ENCODE data around the gene THRA. TPM values are rescaled to one million over a fixed set of nuclear protein-coding genes. Genes with fewer than 3 reads are reported as not detected.

The THRA gene
- total RNA-seq, 1 donor from 2014 or later: 13.6 TPM

DNA sequence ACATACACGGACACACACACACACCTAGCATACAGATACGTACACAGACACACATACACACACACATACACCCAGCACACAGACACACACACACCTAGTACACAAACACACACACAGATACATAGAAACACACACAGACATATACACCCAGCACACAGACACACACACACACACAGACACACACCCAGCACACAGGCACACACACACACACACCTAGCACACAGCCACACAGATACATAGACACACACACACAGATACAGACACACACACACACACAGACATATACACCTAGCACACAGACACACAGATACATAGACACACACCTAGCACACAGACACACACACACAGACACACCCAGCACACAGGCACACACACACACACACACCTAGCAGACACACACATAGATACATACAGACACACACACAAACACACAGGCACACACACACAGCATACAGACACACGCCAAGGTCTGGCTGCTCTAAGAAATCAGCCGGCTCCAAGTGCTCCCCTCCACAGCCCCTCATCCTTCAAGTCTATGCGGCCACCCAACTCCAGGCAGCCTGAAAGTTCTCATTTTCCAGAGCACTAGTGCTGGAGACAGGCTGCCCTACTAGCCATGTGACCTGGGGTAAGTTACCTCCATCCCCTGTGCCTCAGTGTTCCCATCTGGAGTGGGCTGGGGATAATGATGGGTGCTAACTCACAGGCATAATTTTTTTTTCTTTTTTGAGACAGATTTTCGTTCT, 24.5 kb downstream of the THRA start:
- no peak for DNase-seq (ENCODE audit: low spot score)
- peak overlapping the region; percentile 8 for H3K4me3 Mint-ChIP-seq (ENCODE audit: unreplicated experiment)
- no peaks in the 10 kb centered on the region for H3K9me3 Mint-ChIP-seq (ENCODE audit: unreplicated experiment)
- H3K36me3 Mint-ChIP-seq (ENCODE audit: low read depth, unreplicated experiment): peaks cover 24% of the 10 kb centered on the region
- H3K27ac Mint-ChIP-seq (ENCODE audit: unreplicated experiment): peak overlapping the region; percentile 39
- peaks cover 16% of the 10 kb centered on the region for H3K27me3 Mint-ChIP-seq (ENCODE audit: unreplicated experiment)
- TF ChIP-seq, protein P1, sequence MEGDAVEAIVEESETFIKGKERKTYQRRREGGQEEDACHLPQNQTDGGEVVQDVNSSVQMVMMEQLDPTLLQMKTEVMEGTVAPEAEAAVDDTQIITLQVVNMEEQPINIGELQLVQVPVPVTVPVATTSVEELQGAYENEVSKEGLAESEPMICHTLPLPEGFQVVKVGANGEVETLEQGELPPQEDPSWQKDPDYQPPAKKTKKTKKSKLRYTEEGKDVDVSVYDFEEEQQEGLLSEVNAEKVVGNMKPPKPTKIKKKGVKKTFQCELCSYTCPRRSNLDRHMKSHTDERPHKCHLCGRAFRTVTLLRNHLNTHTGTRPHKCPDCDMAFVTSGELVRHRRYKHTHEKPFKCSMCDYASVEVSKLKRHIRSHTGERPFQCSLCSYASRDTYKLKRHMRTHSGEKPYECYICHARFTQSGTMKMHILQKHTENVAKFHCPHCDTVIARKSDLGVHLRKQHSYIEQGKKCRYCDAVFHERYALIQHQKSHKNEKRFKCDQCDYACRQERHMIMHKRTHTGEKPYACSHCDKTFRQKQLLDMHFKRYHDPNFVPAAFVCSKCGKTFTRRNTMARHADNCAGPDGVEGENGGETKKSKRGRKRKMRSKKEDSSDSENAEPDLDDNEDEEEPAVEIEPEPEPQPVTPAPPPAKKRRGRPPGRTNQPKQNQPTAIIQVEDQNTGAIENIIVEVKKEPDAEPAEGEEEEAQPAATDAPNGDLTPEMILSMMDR (IDR thresholded peaks at IDR 0.05; ENCODE audit: unreplicated experiment): no peak
- peaks cover 26% of the 10 kb centered on the region for H3K4me1 Mint-ChIP-seq (ENCODE audit: unreplicated experiment)

DNA sequence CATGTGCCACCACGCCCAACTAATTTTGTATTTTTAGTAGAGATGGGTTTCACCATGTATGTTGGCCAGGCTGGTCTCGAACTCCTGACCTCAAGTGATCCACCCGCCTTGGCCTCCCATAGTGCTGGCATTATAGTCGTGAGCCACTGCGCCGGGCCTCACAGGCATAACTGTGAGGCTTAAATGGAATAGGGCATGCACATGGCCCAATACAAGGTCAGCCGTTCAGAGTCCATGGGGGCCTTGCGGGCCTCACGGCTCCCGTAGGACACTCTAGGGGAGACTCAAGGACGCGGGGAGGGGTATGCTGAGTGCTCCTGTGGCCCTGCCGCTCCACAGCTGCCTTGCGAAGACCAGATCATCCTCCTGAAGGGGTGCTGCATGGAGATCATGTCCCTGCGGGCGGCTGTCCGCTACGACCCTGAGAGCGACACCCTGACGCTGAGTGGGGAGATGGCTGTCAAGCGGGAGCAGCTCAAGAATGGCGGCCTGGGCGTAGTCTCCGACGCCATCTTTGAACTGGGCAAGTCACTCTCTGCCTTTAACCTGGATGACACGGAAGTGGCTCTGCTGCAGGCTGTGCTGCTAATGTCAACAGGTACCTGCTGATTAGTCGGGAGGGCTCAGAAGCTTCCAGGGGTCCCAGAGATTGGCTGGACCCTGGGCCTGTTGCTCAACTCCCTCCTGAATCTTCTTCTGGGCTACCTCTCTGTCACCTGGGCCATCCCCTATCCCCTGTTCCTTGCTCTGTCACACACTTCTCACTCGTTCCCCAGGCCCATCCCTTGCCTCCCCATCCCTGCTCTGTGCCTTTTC, 25.3 kb downstream of the THRA start:
- H3K36me3 Mint-ChIP-seq (ENCODE audit: low read depth, unreplicated experiment): peaks cover 24% of the 10 kb centered on the region
- H3K4me1 Mint-ChIP-seq (ENCODE audit: unreplicated experiment): peaks cover 26% of the 10 kb centered on the region
- peak overlapping the region; percentile 40 for H3K4me3 Mint-ChIP-seq (ENCODE audit: unreplicated experiment)
- H3K27ac Mint-ChIP-seq (ENCODE audit: unreplicated experiment): peak overlapping the region; percentile 91
- peaks cover 16% of the 10 kb centered on the region for H3K27me3 Mint-ChIP-seq (ENCODE audit: unreplicated experiment)
- DNase-seq (ENCODE audit: low spot score): no peak
- no peaks in the 10 kb centered on the region for H3K9me3 Mint-ChIP-seq (ENCODE audit: unreplicated experiment)
- TF ChIP-seq, protein P1 (IDR thresholded peaks at IDR 0.05; ENCODE audit: unreplicated experiment): no peak

DNA sequence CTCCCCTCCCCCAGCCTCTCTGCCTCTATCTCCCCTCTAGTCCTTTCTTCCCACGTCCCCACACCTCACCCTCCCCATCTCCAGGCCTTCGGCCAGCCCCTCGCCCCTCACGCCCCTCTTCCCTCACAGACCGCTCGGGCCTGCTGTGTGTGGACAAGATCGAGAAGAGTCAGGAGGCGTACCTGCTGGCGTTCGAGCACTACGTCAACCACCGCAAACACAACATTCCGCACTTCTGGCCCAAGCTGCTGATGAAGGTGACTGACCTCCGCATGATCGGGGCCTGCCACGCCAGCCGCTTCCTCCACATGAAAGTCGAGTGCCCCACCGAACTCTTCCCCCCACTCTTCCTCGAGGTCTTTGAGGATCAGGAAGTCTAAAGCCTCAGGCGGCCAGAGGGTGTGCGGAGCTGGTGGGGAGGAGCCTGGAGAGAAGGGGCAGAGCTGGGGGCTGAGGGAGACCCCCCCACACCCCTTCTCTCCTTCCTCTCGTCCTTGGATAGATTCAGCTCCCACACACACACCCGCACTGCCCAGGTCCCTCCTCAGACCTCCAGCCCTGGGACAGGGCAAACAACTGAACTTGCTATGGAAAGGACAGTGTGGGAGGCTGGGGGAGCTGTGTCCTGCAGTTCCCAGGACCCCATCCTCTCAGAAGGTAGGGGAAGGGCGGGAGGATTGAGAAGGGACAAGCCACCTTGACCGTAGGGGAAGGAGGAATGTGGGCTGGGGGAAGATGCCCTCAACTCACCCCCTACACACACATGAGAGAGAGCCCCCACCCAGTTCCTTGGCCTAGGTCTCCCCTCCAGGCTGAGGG, 26.5 kb downstream of the THRA start:
- Mint-ChIP-seq H3K9me3 (ENCODE audit: unreplicated experiment) (no peaks in the 10 kb centered on the region), H3K27ac (ENCODE audit: unreplicated experiment) (peak overlapping the region; percentile 55), H3K4me3 (ENCODE audit: unreplicated experiment) (peak overlapping the region; percentile 54), H3K36me3 (ENCODE audit: low read depth, unreplicated experiment) (peaks cover 24% of the 10 kb centered on the region), H3K27me3 (ENCODE audit: unreplicated experiment) (peaks cover 16% of the 10 kb centered on the region), H3K4me1 (ENCODE audit: unreplicated experiment) (peaks cover 26% of the 10 kb centered on the region)
- TF ChIP-seq, protein P1 (IDR thresholded peaks at IDR 0.05; ENCODE audit: unreplicated experiment): no peak
- DNase-seq (ENCODE audit: low spot score): no peak

DNA sequence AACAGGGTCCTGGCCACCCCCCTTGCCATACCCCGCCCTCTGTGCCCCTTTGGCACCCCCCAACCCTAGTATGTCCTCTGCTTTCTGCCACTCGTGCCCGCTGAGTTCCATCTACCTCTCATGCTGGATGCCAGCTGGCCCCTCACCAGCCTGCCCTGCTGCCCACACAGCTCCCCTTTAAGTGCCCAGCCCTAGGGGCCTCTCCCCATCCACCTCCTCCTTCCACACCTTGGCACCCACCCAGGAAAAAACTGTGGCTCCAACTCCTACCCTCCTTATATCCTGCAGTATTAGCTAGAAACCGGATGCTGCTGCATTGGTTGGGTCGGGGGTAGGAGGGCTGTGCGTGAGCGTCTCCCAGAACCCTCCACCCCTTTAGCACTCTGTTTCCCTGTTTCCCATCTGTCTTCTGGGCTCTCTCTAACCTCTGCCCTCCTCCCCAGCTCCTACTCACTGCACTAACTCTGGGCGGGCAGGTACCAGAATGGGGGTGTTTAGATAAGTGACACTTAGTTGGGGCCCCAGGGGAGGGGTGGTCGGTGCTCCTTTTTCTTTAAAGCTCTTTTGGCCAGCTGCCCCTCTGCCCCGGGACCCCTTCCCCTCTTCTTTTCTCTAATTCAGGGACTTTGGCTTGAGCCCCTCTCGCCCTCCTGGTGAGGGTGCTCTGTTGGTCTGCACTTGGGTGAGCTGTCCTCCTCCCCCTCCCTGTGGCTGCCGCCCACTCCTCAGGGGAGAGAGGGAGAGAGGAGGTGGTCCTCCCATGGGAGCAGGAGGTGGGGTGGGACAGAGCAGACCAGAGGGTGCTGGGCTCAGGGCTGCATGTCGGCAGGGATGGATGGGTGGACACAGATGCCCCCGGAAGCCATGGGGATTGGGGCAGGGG, 27.7 kb downstream of the THRA start:
- Mint-ChIP-seq H3K36me3 (ENCODE audit: low read depth, unreplicated experiment) (peaks cover 18% of the 10 kb centered on the region), H3K27me3 (ENCODE audit: unreplicated experiment) (peaks cover 18% of the 10 kb centered on the region), H3K4me1 (ENCODE audit: unreplicated experiment) (peaks cover 33% of the 10 kb centered on the region), H3K9me3 (ENCODE audit: unreplicated experiment) (no peaks in the 10 kb centered on the region), H3K4me3 (ENCODE audit: unreplicated experiment) (no peak overlapping the region), H3K27ac (ENCODE audit: unreplicated experiment) (no peak overlapping the region)
- TF ChIP-seq, protein P1 (IDR thresholded peaks at IDR 0.05; ENCODE audit: unreplicated experiment): no peak
- no peak for DNase-seq (ENCODE audit: low spot score)

Measured in endothelial cell (in vitro differentiated cells).